PFSK-1 (cell line): Measurements from ENCODE around the gene HMGCL.

Source experiments
- FOXP2 ChIP-seq: optimal IDR thresholded peaks from 2 replicates; pipeline ENCODE3; 2011; ENCODE audit warnings: borderline replicate concordance, control low read depth, inconsistent platforms; ENCODE audit not compliant: insufficient read depth; ENCODE audit errors: extremely low read length, extremely low read depth
- POLR2AphosphoS5 ChIP-seq: IDR thresholded peaks from 2 replicates; pipeline ENCODE4 v1.6.1; 2012; ENCODE audit warnings: low read depth, mild to moderate bottlenecking, control low read depth, low read length, moderate library complexity
- SIN3A ChIP-seq: IDR thresholded peaks from 2 replicates; pipeline ENCODE4 v1.6.1; 2012; ENCODE audit warnings: mild to moderate bottlenecking, low read length, moderate library complexity, borderline replicate concordance; ENCODE audit not compliant: insufficient read depth
- TAF1 ChIP-seq: IDR thresholded peaks from 2 replicates; pipeline ENCODE4 v1.6.1; 2012; ENCODE audit warnings: low read length, control low read depth, borderline replicate concordance; ENCODE audit not compliant: insufficient read depth
- TF ChIP-seq, protein P1 (sequence below), 2 experiments: IDR thresholded peaks; 2 replicates each; pipeline versions ENCODE4 v1.6.1 to v1.8.0; 2011 to 2012; ENCODE audit warnings: low read depth in 2 of 2, low read length in 2 of 2, control low read depth in 1 of 2, inconsistent platforms in 1 of 2, mild to moderate bottlenecking in 1 of 2, moderate library complexity in 1 of 2; ENCODE audit not compliant: insufficient read depth in 1 of 2

- TF ChIP-seq TAF1 (no peak), POLR2AphosphoS5 (no peak), SIN3A (no peak), FOXP2 (no peak)
- TF ChIP-seq, protein P1, sequence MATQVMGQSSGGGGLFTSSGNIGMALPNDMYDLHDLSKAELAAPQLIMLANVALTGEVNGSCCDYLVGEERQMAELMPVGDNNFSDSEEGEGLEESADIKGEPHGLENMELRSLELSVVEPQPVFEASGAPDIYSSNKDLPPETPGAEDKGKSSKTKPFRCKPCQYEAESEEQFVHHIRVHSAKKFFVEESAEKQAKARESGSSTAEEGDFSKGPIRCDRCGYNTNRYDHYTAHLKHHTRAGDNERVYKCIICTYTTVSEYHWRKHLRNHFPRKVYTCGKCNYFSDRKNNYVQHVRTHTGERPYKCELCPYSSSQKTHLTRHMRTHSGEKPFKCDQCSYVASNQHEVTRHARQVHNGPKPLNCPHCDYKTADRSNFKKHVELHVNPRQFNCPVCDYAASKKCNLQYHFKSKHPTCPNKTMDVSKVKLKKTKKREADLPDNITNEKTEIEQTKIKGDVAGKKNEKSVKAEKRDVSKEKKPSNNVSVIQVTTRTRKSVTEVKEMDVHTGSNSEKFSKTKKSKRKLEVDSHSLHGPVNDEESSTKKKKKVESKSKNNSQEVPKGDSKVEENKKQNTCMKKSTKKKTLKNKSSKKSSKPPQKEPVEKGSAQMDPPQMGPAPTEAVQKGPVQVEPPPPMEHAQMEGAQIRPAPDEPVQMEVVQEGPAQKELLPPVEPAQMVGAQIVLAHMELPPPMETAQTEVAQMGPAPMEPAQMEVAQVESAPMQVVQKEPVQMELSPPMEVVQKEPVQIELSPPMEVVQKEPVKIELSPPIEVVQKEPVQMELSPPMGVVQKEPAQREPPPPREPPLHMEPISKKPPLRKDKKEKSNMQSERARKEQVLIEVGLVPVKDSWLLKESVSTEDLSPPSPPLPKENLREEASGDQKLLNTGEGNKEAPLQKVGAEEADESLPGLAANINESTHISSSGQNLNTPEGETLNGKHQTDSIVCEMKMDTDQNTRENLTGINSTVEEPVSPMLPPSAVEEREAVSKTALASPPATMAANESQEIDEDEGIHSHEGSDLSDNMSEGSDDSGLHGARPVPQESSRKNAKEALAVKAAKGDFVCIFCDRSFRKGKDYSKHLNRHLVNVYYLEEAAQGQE (IDR thresholded peaks at IDR 0.05; ENCODE audit: insufficient read depth in 1 of 2, low read depth in 2 of 2, low read length in 2 of 2) = no peak
Measured at GRCh38 chr1:23827717-23828116, 2.5 kb upstream of the HMGCL start.
